Measurements from ENCODE around the gene OTOA. TPM values are rescaled to one million over a fixed set of nuclear protein-coding genes. Genes with fewer than 3 reads are reported as not detected.

Gene OTOA
- total RNA-seq, 4 donors from 2014 or later, result 0.19 to 2.9 (median 0.95) TPM

- TF ChIP-seq, protein P1, sequence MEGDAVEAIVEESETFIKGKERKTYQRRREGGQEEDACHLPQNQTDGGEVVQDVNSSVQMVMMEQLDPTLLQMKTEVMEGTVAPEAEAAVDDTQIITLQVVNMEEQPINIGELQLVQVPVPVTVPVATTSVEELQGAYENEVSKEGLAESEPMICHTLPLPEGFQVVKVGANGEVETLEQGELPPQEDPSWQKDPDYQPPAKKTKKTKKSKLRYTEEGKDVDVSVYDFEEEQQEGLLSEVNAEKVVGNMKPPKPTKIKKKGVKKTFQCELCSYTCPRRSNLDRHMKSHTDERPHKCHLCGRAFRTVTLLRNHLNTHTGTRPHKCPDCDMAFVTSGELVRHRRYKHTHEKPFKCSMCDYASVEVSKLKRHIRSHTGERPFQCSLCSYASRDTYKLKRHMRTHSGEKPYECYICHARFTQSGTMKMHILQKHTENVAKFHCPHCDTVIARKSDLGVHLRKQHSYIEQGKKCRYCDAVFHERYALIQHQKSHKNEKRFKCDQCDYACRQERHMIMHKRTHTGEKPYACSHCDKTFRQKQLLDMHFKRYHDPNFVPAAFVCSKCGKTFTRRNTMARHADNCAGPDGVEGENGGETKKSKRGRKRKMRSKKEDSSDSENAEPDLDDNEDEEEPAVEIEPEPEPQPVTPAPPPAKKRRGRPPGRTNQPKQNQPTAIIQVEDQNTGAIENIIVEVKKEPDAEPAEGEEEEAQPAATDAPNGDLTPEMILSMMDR (IDR thresholded peaks at IDR 0.05; ENCODE audit: low read depth), result no peak
Measured at GRCh38 chr16:21710938-21711337, 47.2 kb downstream of the OTOA start.

DNA sequence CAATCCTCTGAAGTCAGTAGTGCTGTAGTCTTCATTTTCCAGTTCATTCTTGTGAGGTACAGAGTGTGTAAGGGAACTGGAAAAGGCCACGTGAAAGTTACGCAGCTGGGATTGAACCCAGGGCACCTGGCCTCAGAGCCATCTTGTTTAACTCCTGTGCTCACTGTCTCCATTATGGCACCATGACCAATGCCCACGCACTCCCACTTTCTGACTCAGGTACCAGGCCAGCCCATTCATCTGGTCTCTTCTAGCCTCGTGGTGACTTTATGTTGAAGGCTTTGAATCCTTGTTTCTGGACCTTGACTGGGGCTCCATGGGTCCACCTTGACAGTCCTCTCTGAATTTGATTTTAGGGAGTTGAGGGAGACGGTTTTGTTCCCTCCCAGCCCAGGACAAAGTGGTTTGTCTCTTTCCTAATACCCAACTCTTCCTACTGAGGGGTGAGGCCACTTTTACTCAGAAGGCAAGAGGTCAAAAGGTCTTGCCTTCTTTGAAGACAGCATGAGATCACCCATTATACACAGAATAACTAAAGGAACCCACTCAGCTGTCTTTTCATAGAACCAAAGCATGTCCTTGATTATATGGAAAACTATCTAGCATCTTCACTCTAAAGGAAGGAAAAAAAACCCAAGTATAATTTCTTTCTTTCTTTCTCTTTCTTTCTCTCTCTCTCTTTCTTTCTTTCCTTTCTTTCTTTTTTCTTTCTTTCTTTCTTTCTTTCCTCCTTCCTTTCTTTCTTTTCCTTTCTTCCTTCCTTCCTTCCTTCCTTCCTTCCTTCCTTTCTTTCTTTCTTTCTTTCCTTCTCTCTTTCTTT, 50.0 kb downstream of the OTOA start:
- TF ChIP-seq, protein P1 (IDR thresholded peaks at IDR 0.05; ENCODE audit: low read depth), result no peak

- TF ChIP-seq, protein P1 (IDR thresholded peaks at IDR 0.05; ENCODE audit: low read depth), result no peak
Measured at GRCh38 chr16:21717608-21718007, 53.8 kb downstream of the OTOA start.

GRCh38 chr16:21719283-21719682, 55.5 kb downstream of the OTOA start:
- TF ChIP-seq, protein P1 (IDR thresholded peaks at IDR 0.05; ENCODE audit: low read depth), result no peak

GRCh38 chr16:21720533-21720932, 56.8 kb downstream of the OTOA start:
- TF ChIP-seq, protein P1 (IDR thresholded peaks at IDR 0.05; ENCODE audit: low read depth), result no peak

DNA sequence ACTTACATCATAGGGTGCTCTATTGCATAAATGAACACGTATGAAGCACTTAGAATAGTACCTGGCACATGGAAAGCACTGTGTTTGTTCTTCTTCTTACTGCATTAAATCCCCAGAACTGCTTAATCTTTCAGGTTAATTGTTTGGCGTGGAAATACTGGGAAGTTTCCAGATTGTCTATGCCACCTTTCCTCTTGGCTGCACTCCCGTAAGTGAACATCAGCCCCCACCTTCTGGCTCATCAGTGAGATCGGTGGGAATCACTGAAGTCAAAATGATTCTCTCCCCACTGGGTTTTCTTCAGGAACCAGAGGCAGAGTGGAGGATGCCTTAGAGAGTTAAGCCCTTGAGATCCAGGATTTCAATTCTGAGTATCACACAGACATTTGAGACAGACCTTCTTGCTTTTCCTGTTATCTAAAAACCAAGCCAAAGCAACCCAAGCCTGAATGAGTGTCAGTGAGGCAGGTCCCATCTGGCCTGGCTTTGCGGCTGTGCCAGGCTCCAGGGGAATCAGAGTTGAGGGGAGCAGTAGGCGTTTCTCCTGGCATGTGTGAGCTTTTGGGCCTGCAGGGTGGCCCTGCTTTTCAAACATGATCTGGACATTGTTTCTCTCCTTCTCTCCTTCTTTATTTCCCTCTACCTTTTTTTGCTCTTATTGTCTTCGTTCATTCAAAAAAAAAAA, 59.1 kb downstream of the OTOA start:
- TF ChIP-seq, protein P1 (IDR thresholded peaks at IDR 0.05; ENCODE audit: low read depth), result no peak

- TF ChIP-seq, protein P1 (IDR thresholded peaks at IDR 0.05; ENCODE audit: low read depth), result no peak
Measured at GRCh38 chr16:21723532-21723931, 59.8 kb downstream of the OTOA start.
